DMS153 treated with DMSO at 0.1 percent for 48 hours (cell line): ENCODE results near the gene ZNF503.

Experiments
- DNase-seq: peaks from one replicate; lab custom pipeline; 2025; ENCODE audit not compliant: unreplicated experiment; lab: John Stamatoyannopoulos, UW

ZNF503 gene

GRCh38 chr10:75358132-75358531 lies 43.4 kb downstream of the ZNF503 start:
- DNase-seq: no peak

- DNase-seq: no peak
These were observed 44.1 kb downstream of the ZNF503 start for GRCh38 chr10:75357500-75357899.

GRCh38 chr10:75356484-75356883 lies 45.1 kb downstream of the ZNF503 start:
- no peak for DNase-seq

- DNase-seq: no peak
These were observed 45.9 kb downstream of the ZNF503 start for GRCh38 chr10:75355706-75356105.

GRCh38 chr10:75353183-75353582 lies 48.4 kb downstream of the ZNF503 start:
- no peak for DNase-seq

- no peak for DNase-seq
These were observed 48.9 kb downstream of the ZNF503 start for GRCh38 chr10:75352650-75353049.

- no peak for DNase-seq
These were observed 49.9 kb downstream of the ZNF503 start for GRCh38 chr10:75351637-75352036.

GRCh38 chr10:75350791-75351190 lies 50.8 kb downstream of the ZNF503 start:
- no peak for DNase-seq
